H9 (cell line): ENCODE measurements around the gene PAPLN. TPM values are rescaled to one million over a fixed set of nuclear protein-coding genes. Genes with fewer than 3 reads are reported as not detected.

Experiments used
- DNase-seq: peaks from one replicate; pipeline ENCODE4 v3.0.0-alpha.2; 2017
- H2AFZ ChIP-seq: one replicate; pipeline ENCODE4 v1.6.1; 2013; ENCODE audit warnings: mild to moderate bottlenecking, low read length, control low read depth, moderate library complexity
- H2AK5ac ChIP-seq: 2 replicates; pipeline ENCODE4 v1.6.1; 2013; ENCODE audit warnings: low read length, control low read depth, mixed read lengths; ENCODE audit not compliant: insufficient read length
- H2BK120ac ChIP-seq: one replicate; pipeline ENCODE4 v1.6.1; 2013; ENCODE audit warnings: low read depth, mild to moderate bottlenecking, low read length, control low read depth, inconsistent platforms; ENCODE audit not compliant: poor library complexity, severe bottlenecking
- H2BK12ac ChIP-seq: 2 replicates; pipeline ENCODE4 v1.6.1; 2013; ENCODE audit warnings: low read length, control low read depth, mixed read lengths, low read depth; ENCODE audit not compliant: insufficient read length
- H2BK15ac ChIP-seq: 2 replicates; pipeline ENCODE4 v1.6.1; 2013; ENCODE audit warnings: low read depth, low read length, control low read depth
- H2BK20ac ChIP-seq: one replicate; pipeline ENCODE4 v1.6.1; 2013; ENCODE audit warnings: low read depth, mild to moderate bottlenecking, low read length, control low read depth, inconsistent platforms; ENCODE audit not compliant: poor library complexity, severe bottlenecking
- H2BK5ac ChIP-seq: 2 replicates; pipeline ENCODE4 v1.6.1; 2013; ENCODE audit warnings: low read length, control low read depth, mixed read lengths; ENCODE audit not compliant: insufficient read length
- H3K14ac ChIP-seq: 2 replicates; pipeline ENCODE4 v1.6.1; 2013; ENCODE audit warnings: low read length, control low read depth; ENCODE audit not compliant: insufficient read depth
- H3K18ac ChIP-seq: 2 replicates; pipeline ENCODE4 v1.6.1; 2013; ENCODE audit warnings: low read depth, mild to moderate bottlenecking, mixed read lengths, low read length, control low read depth; ENCODE audit not compliant: insufficient read length
- H3K23ac ChIP-seq: 2 replicates; pipeline ENCODE4 v1.6.1; 2013; ENCODE audit warnings: low read length, control low read depth, mixed read lengths, low read depth; ENCODE audit not compliant: insufficient read length
- H3K23me2 ChIP-seq: 2 replicates; pipeline ENCODE4 v1.6.1; 2013; ENCODE audit warnings: low read depth, mild to moderate bottlenecking, mixed read lengths, low read length, control low read depth; ENCODE audit not compliant: insufficient read length, poor library complexity, severe bottlenecking
- H3K27ac ChIP-seq: 2 replicates; pipeline ENCODE4 v1.5.1; 2013; ENCODE audit warnings: low read length, control low read depth, mixed read lengths, low read depth; ENCODE audit not compliant: insufficient read length
- H3K27me3 ChIP-seq: 2 replicates; pipeline ENCODE4 v1.6.1; 2013; ENCODE audit warnings: low read length, control low read depth, inconsistent platforms; ENCODE audit not compliant: insufficient read depth
- H3K4ac ChIP-seq: 2 replicates; pipeline ENCODE4 v1.6.1; 2013; ENCODE audit warnings: low read depth, mild to moderate bottlenecking, control low read depth, inconsistent platforms, low read length, moderate library complexity
- H3K4me1 ChIP-seq: 2 replicates; pipeline ENCODE4 v1.6.1; 2013; ENCODE audit warnings: low read length, control low read depth, inconsistent platforms; ENCODE audit not compliant: insufficient read depth
- H3K4me2 ChIP-seq: 2 replicates; pipeline ENCODE4 v1.6.1; 2013; ENCODE audit warnings: low read length, control low read depth, mixed read lengths; ENCODE audit not compliant: insufficient read length, insufficient read depth
- H3K56ac ChIP-seq: 2 replicates; pipeline ENCODE4 v1.6.1; 2013; ENCODE audit warnings: low read depth, mild to moderate bottlenecking, mixed read lengths, low read length, control low read depth; ENCODE audit not compliant: insufficient read length
- H3K79me1 ChIP-seq: 2 replicates; pipeline ENCODE4 v1.6.1; 2013; ENCODE audit warnings: low read depth, mild to moderate bottlenecking, moderate library complexity, low read length, control low read depth, inconsistent platforms; ENCODE audit not compliant: insufficient read depth, poor library complexity, severe bottlenecking
- H3K79me2 ChIP-seq: 2 replicates; pipeline ENCODE4 v1.6.1; 2013; ENCODE audit warnings: low read length, control low read depth, inconsistent platforms; ENCODE audit not compliant: insufficient read depth
- H3K9ac ChIP-seq: 2 replicates; pipeline ENCODE4 v1.6.1; 2013; ENCODE audit warnings: low read length, control low read depth, mixed read lengths; ENCODE audit not compliant: insufficient read length; ENCODE audit errors: extremely low read depth
- H3K9me3 ChIP-seq: one replicate; pipeline ENCODE4 v1.6.1; 2013; ENCODE audit warnings: low read depth, low read length, inconsistent platforms; ENCODE audit not compliant: control insufficient read depth
- H3T11ph ChIP-seq: one replicate; pipeline ENCODE4 v1.6.1; 2013; ENCODE audit warnings: mild to moderate bottlenecking, low read length, control low read depth, inconsistent platforms
- H4K20me1 ChIP-seq: one replicate; pipeline ENCODE4 v1.6.1; 2013; ENCODE audit not compliant: control insufficient read depth, insufficient read length, insufficient read depth
- H4K5ac ChIP-seq: 2 replicates; pipeline ENCODE4 v1.6.1; 2013; ENCODE audit warnings: low read depth, mild to moderate bottlenecking, mixed read lengths, low read length, control low read depth; ENCODE audit not compliant: insufficient read length
- H4K8ac ChIP-seq: replicated peaks from 2 replicates; pipeline ENCODE4 v1.6.1; 2013; ENCODE audit warnings: low read length, control low read depth, mixed read lengths, low read depth; ENCODE audit not compliant: insufficient read length
- H4K91ac ChIP-seq: 2 replicates; pipeline ENCODE4 v1.6.1; 2013; ENCODE audit warnings: low read depth, mild to moderate bottlenecking, moderate library complexity, mixed read lengths, low read length, control low read depth; ENCODE audit not compliant: insufficient read length
- H3K27ac Mint-ChIP-seq, 3 experiments: 2 replicates in 2 of 3; 3 replicates in 1 of 3; pipeline ENCODE4 v1.8.0; 2020 to 2021; ENCODE audit warnings: mixed read lengths in 3 of 3, mild to moderate bottlenecking in 1 of 3, moderate library complexity in 1 of 3
- H3K27me3 Mint-ChIP-seq: 2 replicates; pipeline ENCODE4 v1.8.0; 2021; ENCODE audit warnings: low read depth, mild to moderate bottlenecking, moderate library complexity, mixed read lengths
- H3K36me3 Mint-ChIP-seq, 3 experiments: 2 replicates in 2 of 3; 3 replicates in 1 of 3; pipeline ENCODE4 v1.8.0; 2020 to 2021; ENCODE audit warnings: low read depth in 3 of 3, mixed read lengths in 3 of 3; ENCODE audit not compliant: insufficient read depth in 1 of 3
- H3K4me1 Mint-ChIP-seq, 2 experiments: 2 replicates each; pipeline ENCODE4 v1.8.0; 2020; ENCODE audit warnings: mixed read lengths in 2 of 2
- H3K4me3 Mint-ChIP-seq, 2 experiments: 2 replicates in 1 of 2; 3 replicates in 1 of 2; pipeline ENCODE4 v1.8.0; 2020 to 2021; ENCODE audit warnings: mild to moderate bottlenecking in 2 of 2, mixed read lengths in 2 of 2, moderate library complexity in 1 of 2
- H3K9me3 Mint-ChIP-seq, 2 experiments: 2 replicates in 1 of 2; 3 replicates in 1 of 2; pipeline ENCODE4 v1.8.0; 2020; ENCODE audit warnings: mild to moderate bottlenecking in 2 of 2, mixed read lengths in 2 of 2, moderate library complexity in 1 of 2
- WGBS: extraction: QIAGEN DNeasy Blood & Tissue Kit; methylation state at CpG from one replicate; pipeline ENCODE4 v1.1.7; 2013; ENCODE audit warnings: missing lambda C conversion rate, low lambda C conversion rate, mixed read lengths; ENCODE audit not compliant: insufficient read length; ENCODE audit errors: extremely low coverage; 5-methylcytosine and 5-hydroxymethylcytosine counted together
- total RNA-seq: library from RNA; stranded (reverse); gene quantifications from 2 replicates; pipeline ENCODE4 v1.2.1, GENCODE V29; 2021
- TF ChIP-seq, protein P1 (sequence below): fragments of 200-600 bp; sonication (generic); conservative IDR thresholded peaks from 3 replicates; pipeline ENCODE4 v1.8.0; 2021; ENCODE audit warnings: antibody characterized with exemption, mild to moderate bottlenecking

PAPLN gene
- total RNA-seq, 1 experiment from 2014 or later, result 8.5 TPM

DNA sequence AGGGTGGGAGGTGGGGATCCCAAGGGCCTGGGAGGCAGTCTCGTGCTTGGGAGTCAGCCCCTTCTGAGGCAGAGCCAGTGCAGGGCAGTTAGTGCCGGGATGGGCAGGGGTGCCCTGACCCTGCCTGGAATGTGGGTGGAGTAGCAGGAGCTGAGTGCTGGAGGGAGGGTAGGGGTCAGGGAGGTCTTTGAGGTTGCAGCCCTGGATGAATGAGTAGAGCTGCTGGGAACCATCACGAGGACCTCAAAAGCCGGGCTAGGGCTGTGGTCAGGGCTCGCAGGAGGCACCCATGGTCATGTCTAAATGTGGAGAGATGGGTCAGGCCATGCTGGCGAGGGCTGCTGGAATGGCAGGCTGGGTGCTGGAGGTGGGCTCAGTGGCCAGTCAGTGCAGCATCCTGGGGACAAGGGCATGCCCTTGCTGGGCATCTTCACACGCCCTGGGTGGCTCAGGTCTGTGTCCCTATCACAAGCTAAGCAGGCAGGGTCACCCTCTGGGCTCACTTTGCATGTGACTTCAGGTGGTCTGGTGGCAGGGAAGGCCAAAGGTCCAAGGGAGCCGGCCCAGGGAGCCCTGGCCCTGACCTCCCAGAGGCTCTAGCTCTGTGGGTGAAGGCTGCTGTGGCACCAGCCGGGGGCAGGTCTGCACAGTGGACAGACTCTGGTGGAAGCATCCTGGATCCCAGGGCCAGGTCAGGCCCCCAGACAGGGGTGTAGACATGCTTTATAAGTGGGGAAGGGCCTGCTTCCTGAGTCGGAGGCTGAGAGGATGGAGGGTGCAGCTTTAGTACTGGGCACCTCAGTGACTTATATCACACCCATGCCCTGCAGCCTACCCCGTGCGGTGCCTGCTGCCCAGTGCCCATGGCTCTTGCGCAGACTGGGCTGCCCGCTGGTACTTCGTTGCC is 24.5 kb downstream of the PAPLN start:
- no peak for DNase-seq
- H3K27me3 ChIP-seq, result no peaks in the 10 kb centered on the region
- no peak overlapping the region for H2AFZ ChIP-seq
- no peak overlapping the region for H3T11ph ChIP-seq
- H3K9me3 Mint-ChIP-seq, result peaks cover 0 to 2% of the 10 kb centered on the region in 2 experiments; a peak in 1 of 5 replicates
- no peaks in the 10 kb centered on the region for H3K27me3 Mint-ChIP-seq
- WGBS, result no CpG with 5 or more reads among the region's 15 CpGs
- H2BK12ac ChIP-seq, result no peak overlapping the region
- TF ChIP-seq, protein P1, sequence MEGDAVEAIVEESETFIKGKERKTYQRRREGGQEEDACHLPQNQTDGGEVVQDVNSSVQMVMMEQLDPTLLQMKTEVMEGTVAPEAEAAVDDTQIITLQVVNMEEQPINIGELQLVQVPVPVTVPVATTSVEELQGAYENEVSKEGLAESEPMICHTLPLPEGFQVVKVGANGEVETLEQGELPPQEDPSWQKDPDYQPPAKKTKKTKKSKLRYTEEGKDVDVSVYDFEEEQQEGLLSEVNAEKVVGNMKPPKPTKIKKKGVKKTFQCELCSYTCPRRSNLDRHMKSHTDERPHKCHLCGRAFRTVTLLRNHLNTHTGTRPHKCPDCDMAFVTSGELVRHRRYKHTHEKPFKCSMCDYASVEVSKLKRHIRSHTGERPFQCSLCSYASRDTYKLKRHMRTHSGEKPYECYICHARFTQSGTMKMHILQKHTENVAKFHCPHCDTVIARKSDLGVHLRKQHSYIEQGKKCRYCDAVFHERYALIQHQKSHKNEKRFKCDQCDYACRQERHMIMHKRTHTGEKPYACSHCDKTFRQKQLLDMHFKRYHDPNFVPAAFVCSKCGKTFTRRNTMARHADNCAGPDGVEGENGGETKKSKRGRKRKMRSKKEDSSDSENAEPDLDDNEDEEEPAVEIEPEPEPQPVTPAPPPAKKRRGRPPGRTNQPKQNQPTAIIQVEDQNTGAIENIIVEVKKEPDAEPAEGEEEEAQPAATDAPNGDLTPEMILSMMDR, result no peak
- no peak overlapping the region for H3K27ac ChIP-seq
- H4K20me1 ChIP-seq, result no peaks in the 10 kb centered on the region
- H2BK5ac ChIP-seq, result no peak overlapping the region
- H4K5ac ChIP-seq, result no peak overlapping the region
- no peak overlapping the region for H3K4me2 ChIP-seq
- no peak overlapping the region for H2AK5ac ChIP-seq
- H3K9ac ChIP-seq, result no peak overlapping the region
- H3K9me3 ChIP-seq, result no peaks in the 10 kb centered on the region
- H3K4me1 Mint-ChIP-seq, result peaks cover 2 to 7% of the 10 kb centered on the region in 2 experiments; a peak in 1 of 4 replicates
- no peak overlapping the region for H3K4ac ChIP-seq
- H2BK120ac ChIP-seq, result no peak overlapping the region
- H3K14ac ChIP-seq, result no peak overlapping the region
- no peaks in the 10 kb centered on the region for H3K79me1 ChIP-seq
- H3K27ac Mint-ChIP-seq, result no peak overlapping the region; a peak in 1 of 7 replicates
- no peak overlapping the region for H2BK20ac ChIP-seq
- H3K23me2 ChIP-seq, result no peaks in the 10 kb centered on the region
- no peaks in the 10 kb centered on the region for H3K79me2 ChIP-seq
- H4K8ac ChIP-seq, result no peak overlapping the region
- no peak overlapping the region for H2BK15ac ChIP-seq
- no peaks in the 10 kb centered on the region for H3K4me1 ChIP-seq
- peaks cover 0 to 4% (median 3%) of the 10 kb centered on the region in 3 experiments; a peak in 4 of 7 replicates for H3K36me3 Mint-ChIP-seq
- H4K91ac ChIP-seq, result no peak overlapping the region
- H3K23ac ChIP-seq, result no peak overlapping the region
- H3K18ac ChIP-seq, result no peak overlapping the region
- no peak overlapping the region for H3K4me3 Mint-ChIP-seq
- no peak overlapping the region for H3K56ac ChIP-seq
